LNCAP (cell line): ENCODE results near the gene TRMT44.

Experiments used
- CTCF ChIP-seq: fragments of 450-650 bp; IDR thresholded peaks from 2 replicates; pipeline ENCODE4 v1.5.1; 2017; ENCODE audit warnings: mild to moderate bottlenecking

TRMT44 gene

GRCh38 chr4:8440492-8441311 is at the start of gene TRMT44, which contains the start of gene ACOX3:
Gene TRMT44 (plus strand): TSS chr4:8440777. CDS start chr4:8440823, 46 bp downstream.
Gene ACOX3 (minus strand): TSS chr4:8440723. CDS start chr4:8416521, 24,202 bp downstream.
- TF ChIP-seq CTCF, result no peak

GRCh38 chr4:8391071-8391470 is 49.5 kb upstream of the TRMT44 start:
- no peak for TF ChIP-seq CTCF

GRCh38 chr4:8391972-8392371 is 48.6 kb upstream of the TRMT44 start:
- no peak for TF ChIP-seq CTCF

GRCh38 chr4:8392591-8393190 is 47.9 kb upstream of the TRMT44 start:
- no peak for TF ChIP-seq CTCF

- no peak for TF ChIP-seq CTCF
These were observed 47.0 kb upstream of the TRMT44 start for GRCh38 chr4:8393593-8394038.

GRCh38 chr4:8394061-8394519 is 46.5 kb upstream of the TRMT44 start:
- TF ChIP-seq CTCF, result no peak

- no peak for TF ChIP-seq CTCF
These were observed 45.8 kb upstream of the TRMT44 start for GRCh38 chr4:8394806-8395205.
